SK-N-MC (cell line): ENCODE results near the gene MUC5B.

Source experiments
- DNase-seq: peaks from one replicate; pipeline ENCODE4 v3.0.0-alpha.2; 2011; ENCODE audit warnings: low read depth, low spot score
- H3K27ac ChIP-seq: fragments of 200-600 bp; sonication (generic); 2 replicates; pipeline ENCODE4 v1.5.1; 2016; ENCODE audit warnings: mixed run types
- H3K36me3 ChIP-seq: fragments of 200-600 bp; sonication (generic); 2 replicates; pipeline ENCODE4 v1.6.1; 2017; ENCODE audit warnings: antibody characterized with exemption, low read length, mixed read lengths; ENCODE audit not compliant: insufficient read depth
- H3K4me3 ChIP-seq: fragments of 200-600 bp; sonication (generic); 2 replicates; pipeline ENCODE4 v1.5.1; 2016
- H3K9ac ChIP-seq: fragments of 200-600 bp; sonication (generic); 2 replicates; pipeline ENCODE4 v1.8.0; 2017; ENCODE audit warnings: mixed run types, mixed read lengths; ENCODE audit not compliant: insufficient read length
- H3K9me3 ChIP-seq: fragments of 200-600 bp; sonication (generic); 2 replicates; pipeline ENCODE4 v1.6.1; 2017; ENCODE audit warnings: low read depth, mild to moderate bottlenecking, antibody characterized with exemption, low read length, moderate library complexity, mixed read lengths
- EZH2 ChIP-seq: fragments of 200-600 bp; sonication (generic); IDR thresholded peaks from one replicate; pipeline ENCODE4 v1.6.1; 2017; ENCODE audit warnings: antibody characterized with exemption
- FOXP2 ChIP-seq: optimal IDR thresholded peaks from 2 replicates; pipeline ENCODE3; 2011; ENCODE audit warnings: mild to moderate bottlenecking, moderate library complexity; ENCODE audit not compliant: insufficient read depth; ENCODE audit errors: extremely low read length, control extremely low read depth
- POLR2AphosphoS5 ChIP-seq: IDR thresholded peaks from 2 replicates; pipeline ENCODE4 v1.6.1; 2012; ENCODE audit warnings: mild to moderate bottlenecking, low read depth, low read length, borderline replicate concordance

Gene MUC5B

GRCh38 chr11:1289211-1289935 is 66.5 kb downstream of the MUC5B start:
- Histone ChIP-seq H3K9ac (no peak overlapping the region), H3K36me3 (peaks cover 15% of the 10 kb centered on the region; the same call in 1 of the 2 replicates), H3K9me3 (no peaks in the 10 kb centered on the region), H3K4me3 (no peak overlapping the region), H3K27ac (no peak overlapping the region)
- TF ChIP-seq FOXP2 (no peak), POLR2AphosphoS5 (no peak), EZH2 (no peak)
- no peak for DNase-seq

- Histone ChIP-seq H3K9ac (no peak overlapping the region), H3K36me3 (peaks cover 15% of the 10 kb centered on the region; the same call in 1 of the 2 replicates), H3K27ac (no peak overlapping the region), H3K9me3 (no peaks in the 10 kb centered on the region), H3K4me3 (no peak overlapping the region)
- TF ChIP-seq EZH2 = no peak
- no peak for TF ChIP-seq FOXP2
- no peak for TF ChIP-seq POLR2AphosphoS5
- no peak for DNase-seq
These were observed 67.5 kb downstream of the MUC5B start for GRCh38 chr11:1290052-1291040.

GRCh38 chr11:1291295-1292017 is 68.6 kb downstream of the MUC5B start:
- TF ChIP-seq FOXP2 (no peak), EZH2 (no peak), POLR2AphosphoS5 (no peak)
- Histone ChIP-seq H3K4me3 (no peak overlapping the region), H3K36me3 (peaks cover 12% of the 10 kb centered on the region; the same call in 1 of the 2 replicates), H3K9ac (no peak overlapping the region), H3K9me3 (no peaks in the 10 kb centered on the region), H3K27ac (no peak overlapping the region)
- DNase-seq = no peak

- Histone ChIP-seq H3K27ac (no peak overlapping the region), H3K9me3 (no peaks in the 10 kb centered on the region), H3K36me3 (peaks cover 9% of the 10 kb centered on the region; the same call in 1 of the 2 replicates), H3K4me3 (no peak overlapping the region), H3K9ac (no peak overlapping the region)
- no peak for TF ChIP-seq FOXP2
- no peak for TF ChIP-seq EZH2
- TF ChIP-seq POLR2AphosphoS5 = no peak
- no peak for DNase-seq
These were observed 69.3 kb downstream of the MUC5B start for GRCh38 chr11:1292018-1292643.

- H3K9me3 ChIP-seq = no peaks in the 10 kb centered on the region
- TF ChIP-seq FOXP2 (no peak), POLR2AphosphoS5 (no peak), EZH2 (no peak)
- no peak overlapping the region for H3K27ac ChIP-seq
- DNase-seq = no peak
- no peak overlapping the region for H3K4me3 ChIP-seq
- no peak overlapping the region for H3K9ac ChIP-seq
- peaks cover 9% of the 10 kb centered on the region; the same call in 1 of the 2 replicates for H3K36me3 ChIP-seq
These were observed 70.1 kb downstream of the MUC5B start for GRCh38 chr11:1292644-1293618.

- H3K9me3 ChIP-seq = no peaks in the 10 kb centered on the region
- H3K27ac ChIP-seq = no peak overlapping the region
- DNase-seq = no peak
- H3K4me3 ChIP-seq = no peak overlapping the region
- H3K9ac ChIP-seq = no peak overlapping the region
- peaks cover 8% of the 10 kb centered on the region; the same call in 1 of the 2 replicates for H3K36me3 ChIP-seq
- TF ChIP-seq FOXP2 (no peak), POLR2AphosphoS5 (no peak), EZH2 (no peak)
These were observed 70.8 kb downstream of the MUC5B start for GRCh38 chr11:1293619-1294015.
